Tibial artery (tissue), 4 donors: ENCODE data around the gene FBXL17.

Experiments used
- DNase-seq, 2 donors: peaks; one replicate each; pipeline ENCODE4 v3.0.0-alpha.2; 2019
- H3K27ac ChIP-seq, 2 donors: fragments of 200-600 bp; sonication (generic) in 1 of 2; 1 replicate in 1 of 2; 2 replicates in 1 of 2; pipeline ENCODE4 v1.5.1; 2018 to 2019; ENCODE audit warnings: mild to moderate bottlenecking in 1 of 2
- H3K27me3 ChIP-seq, 2 donors: fragments of 200-600 bp; sonication (generic) in 1 of 2; one replicate each; pipeline versions ENCODE4 v1.5.1 to v1.6.0; 2016 to 2019
- H3K36me3 ChIP-seq, 3 donors: fragments of 200-600 bp; sonication (generic) in 2 of 3; one replicate each; pipeline ENCODE4 v1.5.1; 2016 to 2019; ENCODE audit warnings: mild to moderate bottlenecking in 2 of 3
- H3K4me1 ChIP-seq, 4 donors: fragments of 200-600 bp; sonication (generic) in 2 of 4; 1 replicate in 3 of 4; 2 replicates in 1 of 4; pipeline ENCODE4 v1.5.1; 2016 to 2019
- H3K4me3 ChIP-seq, 2 donors: fragments of 200-600 bp; sonication (generic) in 1 of 2; 1 replicate in 1 of 2; 2 replicates in 1 of 2; pipeline ENCODE4 v1.5.1; 2018 to 2019; ENCODE audit warnings: mild to moderate bottlenecking in 2 of 2
- H3K9me3 ChIP-seq, 3 donors: fragments of 200-600 bp; sonication (generic) in 1 of 3; one replicate each; pipeline ENCODE4 v1.5.1; 2016 to 2019
- CTCF ChIP-seq, 2 experiments: fragments of 200-600 bp in 1 of 2; fragments of 450-650 bp in 1 of 2; IDR thresholded peaks; one replicate each; pipeline ENCODE4 v1.5.1; 2017 to 2019; ENCODE audit warnings: antibody characterized with exemption in 2 of 2, mild to moderate bottlenecking in 1 of 2, moderate library complexity in 1 of 2
- intact Hi-C: fragments of 100-400 bp; cut with DNase I; formaldehyde crosslinking; loops from one replicate; pipeline ENCODE4 v1.15.0; 2023; ENCODE audit warnings: low total_unique reads

FBXL17 gene

GRCh38 chr5:107954254-107954653 is 427.6 kb downstream of the FBXL17 start:
- H3K27ac ChIP-seq = no peak overlapping the region
- no peak for TF ChIP-seq CTCF (IDR thresholded peaks at IDR 0.05)

GRCh38 chr5:107952450-107952849 is 429.4 kb downstream of the FBXL17 start:
- intact Hi-C loops = no loop called here
- no peak overlapping the region for H3K27ac ChIP-seq
- H3K27me3 ChIP-seq = no peaks in the 10 kb centered on the region

More at GRCh38 chr5:107954254-107954653, 427.6 kb downstream of the FBXL17 start:
- Histone ChIP-seq H3K27me3 (no peaks in the 10 kb centered on the region), H3K4me3 (no peak overlapping the region), H3K4me1 (no peaks in the 10 kb centered on the region), H3K9me3 (no peaks in the 10 kb centered on the region), H3K36me3 (no peaks in the 10 kb centered on the region)
- intact Hi-C loops = no loop called here
- DNase-seq = no peak

GRCh38 chr5:107951309-107951708 is 430.6 kb downstream of the FBXL17 start:
- intact Hi-C loops = no loop called here
- H3K4me1 ChIP-seq = no peaks in the 10 kb centered on the region
- H3K27ac ChIP-seq = no peak overlapping the region
- no peaks in the 10 kb centered on the region for H3K9me3 ChIP-seq
- H3K4me3 ChIP-seq = no peak overlapping the region
- DNase-seq = no peak
- H3K27me3 ChIP-seq = no peaks in the 10 kb centered on the region
- H3K36me3 ChIP-seq = no peaks in the 10 kb centered on the region
- no peak for TF ChIP-seq CTCF (IDR thresholded peaks at IDR 0.05)

More at GRCh38 chr5:107952450-107952849, 429.4 kb downstream of the FBXL17 start:
- Histone ChIP-seq H3K9me3 (no peaks in the 10 kb centered on the region), H3K4me3 (no peak overlapping the region), H3K36me3 (no peaks in the 10 kb centered on the region), H3K4me1 (no peaks in the 10 kb centered on the region)
- no peak for DNase-seq
- no peak for TF ChIP-seq CTCF (IDR thresholded peaks at IDR 0.05)

GRCh38 chr5:107950776-107951175 is 431.1 kb downstream of the FBXL17 start:
- no peak overlapping the region for H3K27ac ChIP-seq
- no peak for DNase-seq

GRCh38 chr5:107949688-107950341 is 432.1 kb downstream of the FBXL17 start:
- intact Hi-C loops = no loop called here
- Histone ChIP-seq H3K9me3 (no peaks in the 10 kb centered on the region), H3K27me3 (no peaks in the 10 kb centered on the region), H3K4me1 (no peaks in the 10 kb centered on the region), H3K36me3 (no peaks in the 10 kb centered on the region), H3K27ac (no peak overlapping the region), H3K4me3 (no peak overlapping the region)
- no peak for TF ChIP-seq CTCF (IDR thresholded peaks at IDR 0.05)
- no peak for DNase-seq

More at GRCh38 chr5:107950776-107951175, 431.1 kb downstream of the FBXL17 start:
- H3K27me3 ChIP-seq = no peaks in the 10 kb centered on the region
- no peaks in the 10 kb centered on the region for H3K9me3 ChIP-seq
- intact Hi-C loops = no loop called here
- no peak overlapping the region for H3K4me3 ChIP-seq
- no peaks in the 10 kb centered on the region for H3K4me1 ChIP-seq
- no peak for TF ChIP-seq CTCF (IDR thresholded peaks at IDR 0.05)
- H3K36me3 ChIP-seq = no peaks in the 10 kb centered on the region
